OCI-LY1 (cell line): ENCODE data around the gene SNED1.

ENCODE experiments used
- EZH2 ChIP-seq: fragments of 200-600 bp; sonication (generic), shearing (Covaris generic); IDR thresholded peaks from 2 replicates; pipeline ENCODE4 v1.8.0; 2017; ENCODE audit warnings: borderline replicate concordance, mixed run types, mild to moderate bottlenecking, antibody characterized with exemption, low read length, moderate library complexity, mixed read lengths
- TF ChIP-seq, protein P1 (sequence below): fragments of 200-600 bp; sonication (generic), shearing (Covaris generic); IDR thresholded peaks from 2 replicates; pipeline ENCODE4 v1.5.1; 2017; ENCODE audit warnings: mild to moderate bottlenecking, antibody characterized with exemption, low read length, moderate library complexity, mixed read lengths

DNA sequence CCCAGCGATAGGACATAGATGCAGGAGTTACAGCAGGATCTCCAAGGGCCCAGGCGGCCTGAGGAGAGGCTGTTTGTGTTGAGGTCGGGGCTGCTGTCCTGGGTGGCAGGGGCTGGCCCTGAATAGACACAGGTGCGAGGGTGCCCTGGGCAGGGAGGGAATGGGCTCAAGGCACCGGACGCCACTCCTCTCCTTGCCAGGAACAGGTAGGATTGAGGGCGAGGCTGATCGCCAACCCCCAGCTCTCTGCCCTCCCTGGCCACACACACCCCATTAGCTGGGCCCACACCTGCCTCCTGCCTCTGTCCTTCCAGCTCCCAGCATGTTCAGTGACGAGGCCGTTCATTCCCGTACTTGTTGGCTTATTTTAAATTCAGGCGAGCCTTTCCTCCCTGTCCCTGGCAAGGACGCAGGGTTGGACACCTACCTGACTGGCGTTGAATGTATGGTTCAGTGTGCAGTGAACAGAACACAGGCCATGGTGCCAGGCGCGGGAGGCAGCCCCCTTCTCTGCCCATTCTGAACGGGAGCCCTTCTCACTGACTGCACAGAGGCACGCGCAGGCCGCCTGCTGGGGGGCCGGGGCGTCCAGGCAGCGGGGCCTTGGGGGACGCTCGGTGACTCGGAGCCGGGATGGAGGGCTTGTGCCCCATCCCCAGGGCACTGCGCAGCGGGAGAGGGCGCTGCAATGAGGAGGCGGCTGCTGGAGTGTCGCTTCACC, 41.3 kb upstream of the SNED1 start:
- TF ChIP-seq, protein P1, sequence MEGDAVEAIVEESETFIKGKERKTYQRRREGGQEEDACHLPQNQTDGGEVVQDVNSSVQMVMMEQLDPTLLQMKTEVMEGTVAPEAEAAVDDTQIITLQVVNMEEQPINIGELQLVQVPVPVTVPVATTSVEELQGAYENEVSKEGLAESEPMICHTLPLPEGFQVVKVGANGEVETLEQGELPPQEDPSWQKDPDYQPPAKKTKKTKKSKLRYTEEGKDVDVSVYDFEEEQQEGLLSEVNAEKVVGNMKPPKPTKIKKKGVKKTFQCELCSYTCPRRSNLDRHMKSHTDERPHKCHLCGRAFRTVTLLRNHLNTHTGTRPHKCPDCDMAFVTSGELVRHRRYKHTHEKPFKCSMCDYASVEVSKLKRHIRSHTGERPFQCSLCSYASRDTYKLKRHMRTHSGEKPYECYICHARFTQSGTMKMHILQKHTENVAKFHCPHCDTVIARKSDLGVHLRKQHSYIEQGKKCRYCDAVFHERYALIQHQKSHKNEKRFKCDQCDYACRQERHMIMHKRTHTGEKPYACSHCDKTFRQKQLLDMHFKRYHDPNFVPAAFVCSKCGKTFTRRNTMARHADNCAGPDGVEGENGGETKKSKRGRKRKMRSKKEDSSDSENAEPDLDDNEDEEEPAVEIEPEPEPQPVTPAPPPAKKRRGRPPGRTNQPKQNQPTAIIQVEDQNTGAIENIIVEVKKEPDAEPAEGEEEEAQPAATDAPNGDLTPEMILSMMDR = no peak
- TF ChIP-seq EZH2 = no peak
